CD4-positive, alpha-beta T cell treated with Interferon alpha-2 for 1 hour (primary cell): Measurements from ENCODE around the gene VILL.
A peak's percentile ranks its signal among the peaks of the same experiment; 100 is the strongest.
"Not testable (repeated sequence)": the region's sequence is repeated elsewhere in the genome, so short reads cannot be mapped to it uniquely, and the experiment has no call there.

Source experiments
- DNase-seq, 2 donors: peaks; one replicate each; pipeline ENCODE4 v3.0.0-alpha.2; 2020 to 2022

VILL gene

GRCh38 chr3:37987315-37987697 is 3.3 kb upstream of the VILL start:
- DNase-seq, result no peak

GRCh38 chr3:37987751-37988179 is 2.8 kb upstream of the VILL start:
- DNase-seq, result no peak

GRCh38 chr3:37988376-37988775 is 2.2 kb upstream of the VILL start:
- not testable (repeated sequence) for DNase-seq

- DNase-seq, result no peak
Measured at GRCh38 chr3:37988931-37989525, 1.6 kb upstream of the VILL start.

GRCh38 chr3:37989821-37990480 is 635 bp upstream of the VILL start:
- DNase-seq, result no peak

- no peak for DNase-seq
Measured at GRCh38 chr3:37991109-37991508, 523 bp downstream of the VILL start.

GRCh38 chr3:37991823-37992222 is 1.2 kb downstream of the VILL start:
- DNase-seq, result no peak

GRCh38 chr3:37992271-37993066 is 1.9 kb downstream of the VILL start:
- no peak for DNase-seq

- DNase-seq, result no peak
Measured at GRCh38 chr3:37993067-37993455, 2.5 kb downstream of the VILL start.

- no peak for DNase-seq
Measured at GRCh38 chr3:37993460-37993819, 2.9 kb downstream of the VILL start.

- peak; percentile 52 to 56 for DNase-seq
Measured at GRCh38 chr3:37993820-37994638, 3.4 kb downstream of the VILL start.

GRCh38 chr3:37994639-37994972 is 4.0 kb downstream of the VILL start:
- DNase-seq, result no peak

GRCh38 chr3:37995652-37996641 is 5.4 kb downstream of the VILL start:
- DNase-seq, result peak in 1 of 2 donors; percentile 34

- DNase-seq, result peak; percentile 83 to 89
Measured at GRCh38 chr3:37996785-37997301, 6.3 kb downstream of the VILL start.

- DNase-seq, result no peak
Measured at GRCh38 chr3:37997342-37997741, 6.8 kb downstream of the VILL start.

- DNase-seq, result no peak
Measured at GRCh38 chr3:37997791-37998370, 7.3 kb downstream of the VILL start.

GRCh38 chr3:37999836-38000235 is 9.2 kb downstream of the VILL start:
- DNase-seq, result no peak

GRCh38 chr3:38000242-38000916 is 9.8 kb downstream of the VILL start:
- DNase-seq, result no peak

- no peak for DNase-seq
Measured at GRCh38 chr3:38000965-38001455, 10.4 kb downstream of the VILL start.

- no peak for DNase-seq
Measured at GRCh38 chr3:38001456-38002081, 11.0 kb downstream of the VILL start.
